ENCODE measurements around the gene SNX14. TPM values are rescaled to one million over a fixed set of nuclear protein-coding genes. Genes with fewer than 3 reads are reported as not detected.
"Not testable (repeated sequence)": the region's sequence is repeated elsewhere in the genome, so short reads cannot be mapped to it uniquely, and the experiment has no call there.

Gene SNX14
- total RNA-seq, 1 experiment from 2014 or later: 30.4 TPM

DNA sequence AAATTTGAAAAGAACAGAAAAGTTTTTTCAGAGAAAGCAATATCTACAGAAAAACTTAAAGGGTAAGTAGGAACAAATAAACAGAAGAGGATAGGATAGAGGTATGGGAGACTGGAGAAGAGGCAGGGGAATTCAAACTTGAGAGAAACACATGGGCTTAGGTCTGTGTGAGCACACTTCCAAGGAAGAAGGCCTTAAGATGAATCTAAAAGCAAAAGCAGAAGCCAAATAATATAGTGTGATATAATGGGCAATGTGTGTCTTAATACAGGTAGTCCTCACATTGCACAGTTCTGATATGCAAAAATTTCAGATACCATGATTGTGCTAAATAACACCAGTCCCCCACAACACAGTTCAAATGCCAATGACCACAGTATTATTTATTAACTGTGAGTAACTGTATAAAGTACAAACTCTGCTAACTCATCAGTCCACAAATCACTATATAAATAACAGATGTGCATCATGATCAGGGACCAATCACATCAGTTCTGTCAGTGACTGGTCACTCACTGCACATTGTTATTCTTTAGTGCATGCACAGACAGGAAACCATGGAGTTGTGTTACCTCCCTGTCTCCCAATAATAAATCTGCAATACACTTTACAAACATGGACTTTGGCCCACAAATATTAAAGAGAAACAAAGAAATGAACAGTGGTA is 18.6 kb downstream of the SNX14 start:
- no peaks in the 10 kb centered on the region for H3K27me3 ChIP-seq (replicated peaks; ENCODE audit: insufficient read depth, low read depth, low read length, poor library complexity)
- ChIA-PET POLR2A (ENCODE audit: low non-redundant PET) (no interaction called here), CTCF (no interaction called here)
- TF ChIP-seq EZH2 (IDR thresholded peaks at IDR 0.05; ENCODE audit: borderline replicate concordance, low read depth, low read length, poor library complexity, severe bottlenecking): no peak
- DNase-seq (ENCODE audit: low spot score): no peak
- no peak overlapping the region for H3K27ac ChIP-seq (ENCODE audit: low read depth, low read length, poor library complexity, severe bottlenecking)
- intact Hi-C loops (cut with micrococcal nuclease; ENCODE audit: unreplicated experiment): no loop called here
- H3K4me3 ChIP-seq (ENCODE audit: low read depth, low read length, poor library complexity, severe bottlenecking): no peak overlapping the region
- H3K9me3 ChIP-seq (ENCODE audit: low read depth, low read length, poor library complexity, severe bottlenecking): no peaks in the 10 kb centered on the region
- peaks cover 13% of the 10 kb centered on the region for H3K4me1 ChIP-seq (ENCODE audit: insufficient read depth, low read length, poor library complexity, severe bottlenecking)
- no peaks in the 10 kb centered on the region for H3K36me3 ChIP-seq (ENCODE audit: insufficient read depth, low read length, poor library complexity, severe bottlenecking)
- no TSS peak for BruUV-seq (replicated peaks)

GRCh38 chr6:85569323-85569722 is 24.3 kb downstream of the SNX14 start:
- intact Hi-C loops (cut with micrococcal nuclease; ENCODE audit: unreplicated experiment): loop anchor here (5.0 kb wide), 1 partner anchor 167 kb away; no protein-coding TSS in a partner anchor
- Histone ChIP-seq H3K9me3 (ENCODE audit: low read depth, low read length, poor library complexity, severe bottlenecking) (no peaks in the 10 kb centered on the region), H3K27ac (ENCODE audit: low read depth, low read length, poor library complexity, severe bottlenecking) (no peak overlapping the region), H3K36me3 (ENCODE audit: insufficient read depth, low read length, poor library complexity, severe bottlenecking) (no peaks in the 10 kb centered on the region), H3K4me3 (ENCODE audit: low read depth, low read length, poor library complexity, severe bottlenecking) (no peak overlapping the region), H3K27me3 (replicated peaks; ENCODE audit: insufficient read depth, low read depth, low read length, poor library complexity) (no peaks in the 10 kb centered on the region), H3K4me1 (ENCODE audit: insufficient read depth, low read length, poor library complexity, severe bottlenecking) (no peaks in the 10 kb centered on the region)
- BruUV-seq (replicated peaks): no TSS peak
- ChIA-PET POLR2A (ENCODE audit: low non-redundant PET) (no interaction called here), CTCF (no interaction called here)
- TF ChIP-seq EZH2 (IDR thresholded peaks at IDR 0.05; ENCODE audit: borderline replicate concordance, low read depth, low read length, poor library complexity, severe bottlenecking) (no peak), CTCF (conservative IDR thresholded peaks at IDR 0.05; ENCODE audit: low read depth, low read length) (no peak)
- peak; percentile 50 for DNase-seq (ENCODE audit: low spot score)

DNA sequence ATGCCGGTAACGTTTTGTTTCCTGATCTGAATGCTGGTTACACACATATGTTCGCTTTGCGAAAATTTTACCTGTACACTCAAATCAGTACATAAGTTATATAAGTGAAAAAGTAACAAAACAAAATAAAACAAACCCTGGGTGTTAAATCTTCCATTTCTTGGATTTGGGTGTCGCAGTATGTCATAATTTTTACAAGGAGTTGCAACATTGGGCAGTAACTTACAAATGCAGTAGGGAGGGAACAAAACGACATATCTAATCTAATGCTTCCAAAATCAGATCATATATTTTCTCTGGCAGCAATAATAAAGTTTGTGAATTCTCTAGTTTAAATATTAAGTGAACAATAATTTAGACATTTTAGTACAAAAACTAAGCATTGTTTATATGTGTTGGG is 25.2 kb downstream of the SNX14 start:
- TF ChIP-seq CTCF (conservative IDR thresholded peaks at IDR 0.05; ENCODE audit: low read depth, low read length): no peak
- no peak for TF ChIP-seq EZH2 (IDR thresholded peaks at IDR 0.05; ENCODE audit: borderline replicate concordance, low read depth, low read length, poor library complexity, severe bottlenecking)
- Histone ChIP-seq H3K9me3 (ENCODE audit: low read depth, low read length, poor library complexity, severe bottlenecking) (no peaks in the 10 kb centered on the region), H3K27ac (ENCODE audit: low read depth, low read length, poor library complexity, severe bottlenecking) (no peak overlapping the region), H3K27me3 (replicated peaks; ENCODE audit: insufficient read depth, low read depth, low read length, poor library complexity) (no peaks in the 10 kb centered on the region), H3K36me3 (ENCODE audit: insufficient read depth, low read length, poor library complexity, severe bottlenecking) (no peaks in the 10 kb centered on the region), H3K4me3 (ENCODE audit: low read depth, low read length, poor library complexity, severe bottlenecking) (no peak overlapping the region), H3K4me1 (ENCODE audit: insufficient read depth, low read length, poor library complexity, severe bottlenecking) (no peaks in the 10 kb centered on the region)
- no peak for DNase-seq (ENCODE audit: low spot score)
- ChIA-PET POLR2A (ENCODE audit: low non-redundant PET) (no interaction called here), CTCF (no interaction called here)
- no TSS peak for BruUV-seq (replicated peaks)
- intact Hi-C loops (cut with micrococcal nuclease; ENCODE audit: unreplicated experiment): loop anchor here (5.0 kb wide), 1 partner anchor 166 kb away; no protein-coding TSS in a partner anchor

- intact Hi-C loops (cut with micrococcal nuclease; ENCODE audit: unreplicated experiment): loop anchor here (1.0 to 5.0 kb wide), 2 partner anchors 17 to 163 kb away; no protein-coding TSS in a partner anchor
- H3K9me3 ChIP-seq (ENCODE audit: low read depth, low read length, poor library complexity, severe bottlenecking): no peaks in the 10 kb centered on the region
- TF ChIP-seq EZH2 (IDR thresholded peaks at IDR 0.05; ENCODE audit: borderline replicate concordance, low read depth, low read length, poor library complexity, severe bottlenecking): no peak
- TF ChIP-seq CTCF (conservative IDR thresholded peaks at IDR 0.05; ENCODE audit: low read depth, low read length): no peak
- no peaks in the 10 kb centered on the region for H3K4me1 ChIP-seq (ENCODE audit: insufficient read depth, low read length, poor library complexity, severe bottlenecking)
- H3K27me3 ChIP-seq (replicated peaks; ENCODE audit: insufficient read depth, low read depth, low read length, poor library complexity): no peaks in the 10 kb centered on the region
- ChIA-PET POLR2A (ENCODE audit: low non-redundant PET) (no interaction called here), CTCF (no interaction called here)
- no peak for DNase-seq (ENCODE audit: low spot score)
- no peak overlapping the region for H3K27ac ChIP-seq (ENCODE audit: low read depth, low read length, poor library complexity, severe bottlenecking)
- BruUV-seq (replicated peaks): no TSS peak
- H3K4me3 ChIP-seq (ENCODE audit: low read depth, low read length, poor library complexity, severe bottlenecking): no peak overlapping the region
- H3K36me3 ChIP-seq (ENCODE audit: insufficient read depth, low read length, poor library complexity, severe bottlenecking): no peaks in the 10 kb centered on the region
Observed at GRCh38 chr6:85565736-85566135, 27.9 kb downstream of the SNX14 start.

DNA sequence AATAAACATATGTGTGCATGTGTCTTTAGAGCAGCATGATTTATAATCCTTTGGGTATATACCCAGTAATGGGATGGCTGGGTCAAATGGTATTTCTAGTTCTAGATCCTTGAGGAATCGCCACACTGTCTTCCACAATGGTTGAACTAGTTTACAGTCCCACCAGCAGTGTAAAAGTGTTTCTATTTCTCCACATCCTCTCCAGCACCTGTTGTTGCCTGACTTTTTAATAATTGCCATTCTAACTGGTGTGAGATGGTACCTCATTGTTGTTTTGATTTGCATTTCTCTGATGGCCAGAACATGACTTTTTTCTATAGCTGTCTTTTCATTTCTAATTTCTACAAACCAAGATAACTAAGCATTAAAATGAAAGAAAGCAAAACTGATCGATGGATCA is 29.4 kb downstream of the SNX14 start:
- POLR2A ChIA-PET (ENCODE audit: low non-redundant PET); H3K9me3 ChIP-seq (ENCODE audit: low read depth, low read length, poor library complexity, severe bottlenecking); H3K27ac ChIP-seq (ENCODE audit: low read depth, low read length, poor library complexity, severe bottlenecking); H3K4me3 ChIP-seq (ENCODE audit: low read depth, low read length, poor library complexity, severe bottlenecking); H3K4me1 ChIP-seq (ENCODE audit: insufficient read depth, low read length, poor library complexity, severe bottlenecking); H3K27me3 ChIP-seq (replicated peaks; ENCODE audit: insufficient read depth, low read depth, low read length, poor library complexity); H3K36me3 ChIP-seq (ENCODE audit: insufficient read depth, low read length, poor library complexity, severe bottlenecking); intact Hi-C loops (cut with micrococcal nuclease; ENCODE audit: unreplicated experiment); BruUV-seq (replicated peaks); CTCF ChIA-PET; DNase-seq (ENCODE audit: low spot score): not testable (repeated sequence)
